NB4 (cell line): ENCODE data around the gene ZNF354B.

Source experiments
- MYC ChIP-seq: IDR thresholded peaks from 2 replicates; pipeline ENCODE4 v1.6.1; 2011; ENCODE audit warnings: low read depth, low read length
- POLR2A ChIP-seq: IDR thresholded peaks from 2 replicates; pipeline ENCODE4 v1.6.1; 2011; ENCODE audit warnings: mild to moderate bottlenecking; ENCODE audit not compliant: insufficient read length; ENCODE audit errors: extremely low read depth
- TF ChIP-seq, protein P1 (sequence below): IDR thresholded peaks from one replicate; pipeline ENCODE4 v1.5.1; 2012; ENCODE audit warnings: low read depth, low read length

DNA sequence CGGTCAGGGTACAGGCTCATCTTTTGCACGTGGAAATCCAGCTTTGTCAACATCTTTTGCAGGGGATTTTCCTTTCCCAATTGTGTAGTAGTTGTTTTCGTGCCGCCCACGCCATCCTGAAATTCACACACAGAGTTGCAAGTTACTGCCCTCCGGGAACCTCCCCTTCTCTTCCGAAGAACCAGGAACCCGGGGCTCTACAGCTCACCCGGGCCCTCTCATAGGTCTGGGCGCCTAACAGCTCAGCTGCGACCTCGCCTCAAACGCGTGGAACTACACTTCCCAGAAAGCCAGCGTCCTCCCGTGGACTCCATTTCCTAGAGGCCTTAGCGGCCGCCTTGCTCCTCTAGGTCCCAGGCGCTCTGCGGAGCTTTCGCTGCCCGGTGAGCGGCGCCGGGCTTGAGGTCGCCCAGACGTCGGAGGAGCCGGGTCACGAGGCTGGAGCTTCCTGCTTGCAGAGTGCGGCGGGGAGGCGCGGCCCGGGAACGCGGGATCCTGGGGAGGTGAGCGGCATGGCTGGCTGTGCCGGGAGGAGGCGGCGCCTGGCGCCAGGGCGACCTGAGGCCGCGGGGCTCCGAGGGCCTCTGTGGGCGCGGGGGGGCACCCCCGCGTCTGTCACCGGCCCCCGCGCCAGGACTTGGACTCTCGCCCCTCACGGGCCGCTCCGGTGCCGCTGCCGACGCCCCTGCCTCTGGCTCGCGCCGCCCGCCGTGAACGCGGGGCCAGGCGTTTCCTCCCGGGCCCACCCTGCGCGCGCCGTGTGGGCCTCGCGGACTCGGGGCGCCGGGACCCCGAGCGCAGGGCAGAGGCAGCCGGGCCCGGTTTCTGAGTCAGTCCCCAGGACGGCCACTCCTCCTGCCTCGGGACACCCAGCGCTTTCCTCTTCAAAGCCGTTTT, at the start of gene ZNF354B:
- TF ChIP-seq POLR2A (peak; percentile 50), MYC (peak; percentile 77)
- TF ChIP-seq, protein P1, sequence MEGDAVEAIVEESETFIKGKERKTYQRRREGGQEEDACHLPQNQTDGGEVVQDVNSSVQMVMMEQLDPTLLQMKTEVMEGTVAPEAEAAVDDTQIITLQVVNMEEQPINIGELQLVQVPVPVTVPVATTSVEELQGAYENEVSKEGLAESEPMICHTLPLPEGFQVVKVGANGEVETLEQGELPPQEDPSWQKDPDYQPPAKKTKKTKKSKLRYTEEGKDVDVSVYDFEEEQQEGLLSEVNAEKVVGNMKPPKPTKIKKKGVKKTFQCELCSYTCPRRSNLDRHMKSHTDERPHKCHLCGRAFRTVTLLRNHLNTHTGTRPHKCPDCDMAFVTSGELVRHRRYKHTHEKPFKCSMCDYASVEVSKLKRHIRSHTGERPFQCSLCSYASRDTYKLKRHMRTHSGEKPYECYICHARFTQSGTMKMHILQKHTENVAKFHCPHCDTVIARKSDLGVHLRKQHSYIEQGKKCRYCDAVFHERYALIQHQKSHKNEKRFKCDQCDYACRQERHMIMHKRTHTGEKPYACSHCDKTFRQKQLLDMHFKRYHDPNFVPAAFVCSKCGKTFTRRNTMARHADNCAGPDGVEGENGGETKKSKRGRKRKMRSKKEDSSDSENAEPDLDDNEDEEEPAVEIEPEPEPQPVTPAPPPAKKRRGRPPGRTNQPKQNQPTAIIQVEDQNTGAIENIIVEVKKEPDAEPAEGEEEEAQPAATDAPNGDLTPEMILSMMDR, result no peak
